CD4-positive, alpha-beta T cell treated with Interleukin-10 for 1 hour (primary cell): Measurements from ENCODE around the gene NSMCE1.
A peak's percentile ranks its signal among the peaks of the same experiment; 100 is the strongest.
"Not testable (repeated sequence)": the region's sequence is repeated elsewhere in the genome, so short reads cannot be mapped to it uniquely, and the experiment has no call there.

Experiments
- DNase-seq: peaks from one replicate; pipeline ENCODE4 v3.0.0-alpha.2; 2020

The NSMCE1 gene

GRCh38 chr16:27211026-27211425 is 57.5 kb downstream of the NSMCE1 start:
- no peak for DNase-seq

GRCh38 chr16:27210174-27210573 is 58.4 kb downstream of the NSMCE1 start:
- DNase-seq, result no peak

GRCh38 chr16:27209591-27209990 is 59.0 kb downstream of the NSMCE1 start:
- DNase-seq, result no peak

GRCh38 chr16:27208796-27209195 is 59.8 kb downstream of the NSMCE1 start:
- DNase-seq, result no peak

- DNase-seq, result no peak
Measured at GRCh38 chr16:27208081-27208680, 60.4 kb downstream of the NSMCE1 start.

GRCh38 chr16:27207121-27207520 is 61.5 kb downstream of the NSMCE1 start:
- not testable (repeated sequence) for DNase-seq

- no peak for DNase-seq
Measured at GRCh38 chr16:27205423-27206065, 63.0 kb downstream of the NSMCE1 start.

- DNase-seq, result no peak
Measured at GRCh38 chr16:27204312-27204915, 64.2 kb downstream of the NSMCE1 start.

- peak; percentile 100 for DNase-seq
Measured at GRCh38 chr16:27203507-27204311, 64.9 kb downstream of the NSMCE1 start, which contains the start of gene KDM8. KDM8 (plus strand) TSS chr16:27203526; CDS start chr16:27210124, 6,598 bp downstream.

- peak; percentile 93 for DNase-seq
Measured at GRCh38 chr16:27202923-27203506, 65.6 kb downstream of the NSMCE1 start.

GRCh38 chr16:27200914-27201313 is 67.7 kb downstream of the NSMCE1 start:
- DNase-seq, result not testable (repeated sequence)

- DNase-seq, result peak; percentile 59
Measured at GRCh38 chr16:27199736-27200135, 68.8 kb downstream of the NSMCE1 start.

GRCh38 chr16:27199235-27199586 is 69.4 kb downstream of the NSMCE1 start:
- no peak for DNase-seq

GRCh38 chr16:27198451-27199234 is 69.9 kb downstream of the NSMCE1 start:
- DNase-seq, result no peak

GRCh38 chr16:27197004-27197403 is 71.6 kb downstream of the NSMCE1 start:
- DNase-seq, result no peak

GRCh38 chr16:27195941-27196595 is 72.5 kb downstream of the NSMCE1 start:
- DNase-seq, result peak; percentile 78

GRCh38 chr16:27195076-27195741 is 73.4 kb downstream of the NSMCE1 start:
- DNase-seq, result no peak

GRCh38 chr16:27193300-27193990 is 75.1 kb downstream of the NSMCE1 start:
- DNase-seq, result no peak

GRCh38 chr16:27191352-27191924 is 77.1 kb downstream of the NSMCE1 start:
- DNase-seq, result no peak

GRCh38 chr16:27190316-27190871 is 78.2 kb downstream of the NSMCE1 start:
- no peak for DNase-seq
